ENCODE measurements around the gene ASTE1.

GRCh38 chr3:131047582-131047981 is 21.0 kb upstream of the ASTE1 start:
- TF ChIP-seq EZH2 (IDR thresholded peaks at IDR 0.05; ENCODE audit: low read length, missing control alignments) (no peak), CTCF (conservative IDR thresholded peaks at IDR 0.05 in 1 of 2, IDR thresholded peaks at IDR 0.05 in 1 of 2; ENCODE audit: low read depth in 1 of 2, low read length in 2 of 2) (no peak)
